ENCODE results near the gene SPAG16.

GRCh38 chr2:213995400-213996105 lies 711.3 kb downstream of the SPAG16 start:
- TF ChIP-seq, protein P1, sequence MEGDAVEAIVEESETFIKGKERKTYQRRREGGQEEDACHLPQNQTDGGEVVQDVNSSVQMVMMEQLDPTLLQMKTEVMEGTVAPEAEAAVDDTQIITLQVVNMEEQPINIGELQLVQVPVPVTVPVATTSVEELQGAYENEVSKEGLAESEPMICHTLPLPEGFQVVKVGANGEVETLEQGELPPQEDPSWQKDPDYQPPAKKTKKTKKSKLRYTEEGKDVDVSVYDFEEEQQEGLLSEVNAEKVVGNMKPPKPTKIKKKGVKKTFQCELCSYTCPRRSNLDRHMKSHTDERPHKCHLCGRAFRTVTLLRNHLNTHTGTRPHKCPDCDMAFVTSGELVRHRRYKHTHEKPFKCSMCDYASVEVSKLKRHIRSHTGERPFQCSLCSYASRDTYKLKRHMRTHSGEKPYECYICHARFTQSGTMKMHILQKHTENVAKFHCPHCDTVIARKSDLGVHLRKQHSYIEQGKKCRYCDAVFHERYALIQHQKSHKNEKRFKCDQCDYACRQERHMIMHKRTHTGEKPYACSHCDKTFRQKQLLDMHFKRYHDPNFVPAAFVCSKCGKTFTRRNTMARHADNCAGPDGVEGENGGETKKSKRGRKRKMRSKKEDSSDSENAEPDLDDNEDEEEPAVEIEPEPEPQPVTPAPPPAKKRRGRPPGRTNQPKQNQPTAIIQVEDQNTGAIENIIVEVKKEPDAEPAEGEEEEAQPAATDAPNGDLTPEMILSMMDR (IDR thresholded peaks at IDR 0.05), result no peak
- TF ChIP-seq POLR2A (IDR thresholded peaks at IDR 0.05), result no peak

Measured in body of pancreas (tissue), 4 donors.